HL-60 (cell line): ENCODE results near the gene EEF1AKMT3.

Source experiments
- CTCF ChIP-seq: IDR thresholded peaks from one replicate; pipeline ENCODE4 v1.5.1; 2011; ENCODE audit warnings: low read length, control low read depth, inconsistent platforms; ENCODE audit not compliant: insufficient read depth
- GABPA ChIP-seq: IDR thresholded peaks from 2 replicates; pipeline ENCODE4 v1.6.1; 2012; ENCODE audit warnings: low read depth
- POLR2AphosphoS5 ChIP-seq: IDR thresholded peaks from 2 replicates; pipeline ENCODE4 v1.6.1; 2012; ENCODE audit warnings: low read depth
- REST ChIP-seq: IDR thresholded peaks from 2 replicates; pipeline ENCODE4 v1.6.1; 2012; ENCODE audit warnings: low read depth; ENCODE audit not compliant: insufficient replicate concordance
- SPI1 ChIP-seq: IDR thresholded peaks from 2 replicates; pipeline ENCODE4 v1.6.1; 2012; ENCODE audit warnings: low read depth, mild to moderate bottlenecking, borderline replicate concordance

GRCh38 chr12:57730336-57731067 lies 41.9 kb upstream of the EEF1AKMT3 start:
- TF ChIP-seq CTCF (no peak), POLR2AphosphoS5 (no peak), REST (no peak), GABPA (no peak), SPI1 (no peak)
